ENCODE measurements around the gene RMND5A. TPM values are rescaled to one million over a fixed set of nuclear protein-coding genes. Genes with fewer than 3 reads are reported as not detected.
"Not testable (repeated sequence)": the region's sequence is repeated elsewhere in the genome, so short reads cannot be mapped to it uniquely, and the experiment has no call there.

RMND5A gene, protein sequence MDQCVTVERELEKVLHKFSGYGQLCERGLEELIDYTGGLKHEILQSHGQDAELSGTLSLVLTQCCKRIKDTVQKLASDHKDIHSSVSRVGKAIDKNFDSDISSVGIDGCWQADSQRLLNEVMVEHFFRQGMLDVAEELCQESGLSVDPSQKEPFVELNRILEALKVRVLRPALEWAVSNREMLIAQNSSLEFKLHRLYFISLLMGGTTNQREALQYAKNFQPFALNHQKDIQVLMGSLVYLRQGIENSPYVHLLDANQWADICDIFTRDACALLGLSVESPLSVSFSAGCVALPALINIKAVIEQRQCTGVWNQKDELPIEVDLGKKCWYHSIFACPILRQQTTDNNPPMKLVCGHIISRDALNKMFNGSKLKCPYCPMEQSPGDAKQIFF
- 43.7 and 45.0 TPM in 2 replicates for total RNA-seq (ENCODE audit: low replicate concordance)
- long read RNA-seq, full-length matches to known transcripts: 2 of 22 reads
- long read RNA-seq, partial matches to known transcripts: 2 of 22 reads
- long read RNA-seq, other reads (novel, unspliced or antisense): 18 of 22 reads

DNA sequence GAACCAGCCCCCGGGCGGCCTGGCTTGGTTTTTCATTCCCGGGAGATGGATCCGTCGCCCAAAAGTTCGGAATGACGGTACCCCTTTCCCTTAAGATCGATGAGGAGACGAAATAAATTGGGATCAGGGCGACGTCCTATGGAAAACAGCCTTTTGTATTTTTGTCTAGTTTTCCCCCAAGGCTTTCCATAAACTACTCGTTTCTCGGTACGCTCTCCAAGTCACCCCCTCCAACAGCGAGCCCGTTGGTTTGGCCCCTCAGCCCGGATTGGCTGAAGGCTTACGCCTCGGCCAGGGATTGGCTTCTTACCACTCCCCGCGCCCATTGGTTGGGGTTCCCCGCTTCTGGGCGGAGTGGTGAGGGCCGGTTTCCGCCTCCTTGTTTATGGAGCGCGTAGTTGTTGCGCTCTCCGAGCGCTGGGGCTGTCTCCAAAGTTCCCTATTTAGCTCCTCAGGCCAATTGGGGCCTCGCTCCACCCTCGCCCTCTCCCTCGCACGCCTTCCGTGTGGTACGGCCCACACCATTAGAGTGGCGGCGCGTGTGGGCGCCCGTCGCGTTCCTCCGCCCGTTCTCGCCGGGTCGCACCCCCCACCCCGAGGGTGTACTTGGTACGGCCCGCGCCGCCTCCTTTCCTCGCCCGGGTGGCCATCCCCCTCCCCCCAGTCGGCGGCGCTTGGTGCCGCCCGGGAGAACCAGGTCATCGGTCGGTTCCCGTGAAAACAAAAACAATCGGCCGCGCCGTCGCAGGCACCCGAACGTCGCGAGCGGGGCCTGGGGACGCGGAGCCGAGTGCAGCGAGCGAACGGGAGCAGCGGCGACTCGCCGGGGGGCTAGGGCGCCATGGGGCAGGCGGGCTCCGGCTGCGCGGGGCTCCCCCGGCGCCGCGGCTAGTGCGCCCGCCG lies at the start of gene RMND5A:
Gene RMND5A (plus strand): TSS at position 655 of the 903 bp plus-strand sequence. CDS start 377 bp downstream, outside the sequence.
- peak; percentile 94 for DNase-seq (ENCODE audit: extremely low spot score, unreplicated experiment)
- Mint-ChIP-seq H3K4me3 (peak within 1 kb of the TSS; percentile 89), H3K27ac (peak within 1 kb of the TSS; percentile 74)
- H3K9me3 Mint-ChIP-seq; H3K36me3 Mint-ChIP-seq; H3K27me3 Mint-ChIP-seq; H3K4me1 Mint-ChIP-seq (ENCODE audit: unreplicated experiment): not testable (repeated sequence)

DNA sequence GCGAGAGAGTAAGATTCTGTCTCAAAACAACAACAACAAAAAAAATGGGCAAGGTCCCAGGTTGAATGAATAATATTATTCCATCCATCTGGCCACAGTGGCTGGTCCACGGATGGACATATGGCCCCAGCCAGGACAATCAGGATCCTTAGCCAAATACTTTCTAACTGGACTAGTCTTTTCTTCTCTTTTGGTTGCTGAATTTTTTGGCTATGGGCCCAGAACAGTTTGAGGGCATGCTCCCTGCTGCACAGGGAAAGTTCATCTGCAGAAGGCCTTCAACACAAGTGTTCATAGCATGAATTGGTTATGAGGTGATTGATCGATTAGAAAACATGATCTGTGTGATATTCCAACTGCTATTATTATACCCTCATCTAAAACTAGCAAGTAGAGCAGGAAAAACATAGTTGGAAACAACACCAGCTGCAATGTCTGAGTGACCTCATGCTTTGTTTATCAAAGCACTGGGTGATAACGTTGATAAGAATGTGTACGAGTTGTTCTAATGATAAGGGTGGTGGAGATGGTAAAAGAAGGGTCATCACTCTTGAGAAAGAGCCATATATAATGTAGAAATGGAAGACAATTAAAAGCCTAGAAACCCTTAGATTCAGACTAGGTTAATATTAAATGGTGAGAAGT lies 48.6 kb upstream of the RMND5A start:
- Mint-ChIP-seq H3K27me3 (peaks cover under 1% of the 10 kb centered on the region), H3K9me3 (peaks cover 2% of the 10 kb centered on the region), H3K4me3 (no peak overlapping the region), H3K4me1 (ENCODE audit: unreplicated experiment) (no peaks in the 10 kb centered on the region), H3K27ac (peak overlapping the region; percentile 28), H3K36me3 (no peaks in the 10 kb centered on the region)
- no peak for DNase-seq (ENCODE audit: extremely low spot score, unreplicated experiment)
- TF ChIP-seq, protein P1, sequence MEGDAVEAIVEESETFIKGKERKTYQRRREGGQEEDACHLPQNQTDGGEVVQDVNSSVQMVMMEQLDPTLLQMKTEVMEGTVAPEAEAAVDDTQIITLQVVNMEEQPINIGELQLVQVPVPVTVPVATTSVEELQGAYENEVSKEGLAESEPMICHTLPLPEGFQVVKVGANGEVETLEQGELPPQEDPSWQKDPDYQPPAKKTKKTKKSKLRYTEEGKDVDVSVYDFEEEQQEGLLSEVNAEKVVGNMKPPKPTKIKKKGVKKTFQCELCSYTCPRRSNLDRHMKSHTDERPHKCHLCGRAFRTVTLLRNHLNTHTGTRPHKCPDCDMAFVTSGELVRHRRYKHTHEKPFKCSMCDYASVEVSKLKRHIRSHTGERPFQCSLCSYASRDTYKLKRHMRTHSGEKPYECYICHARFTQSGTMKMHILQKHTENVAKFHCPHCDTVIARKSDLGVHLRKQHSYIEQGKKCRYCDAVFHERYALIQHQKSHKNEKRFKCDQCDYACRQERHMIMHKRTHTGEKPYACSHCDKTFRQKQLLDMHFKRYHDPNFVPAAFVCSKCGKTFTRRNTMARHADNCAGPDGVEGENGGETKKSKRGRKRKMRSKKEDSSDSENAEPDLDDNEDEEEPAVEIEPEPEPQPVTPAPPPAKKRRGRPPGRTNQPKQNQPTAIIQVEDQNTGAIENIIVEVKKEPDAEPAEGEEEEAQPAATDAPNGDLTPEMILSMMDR (conservative IDR thresholded peaks at IDR 0.05): no peak

DNA sequence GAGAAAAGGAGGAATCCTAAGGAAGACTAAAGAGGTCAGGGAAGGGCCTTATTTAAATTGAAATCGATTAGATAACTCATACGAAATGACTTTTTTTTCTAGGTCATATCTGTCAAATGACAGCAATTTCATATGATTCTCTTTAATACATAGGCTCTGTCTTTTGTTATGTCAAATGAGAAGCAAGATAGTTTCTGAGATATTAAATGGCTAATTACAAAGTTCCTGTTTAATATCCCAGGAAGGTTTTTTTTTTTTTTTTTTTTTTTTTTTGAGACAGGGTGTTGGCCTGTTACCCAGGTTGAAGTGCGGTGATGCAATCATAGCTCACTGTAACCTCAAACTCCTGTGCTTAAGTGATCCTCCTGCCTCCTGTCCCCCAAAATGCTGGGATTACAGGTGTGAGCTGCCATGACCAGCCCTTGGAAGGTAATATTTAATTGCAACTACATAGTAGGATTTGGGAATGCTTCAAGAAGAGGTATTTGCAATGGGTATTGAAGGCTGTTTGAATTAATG lies 48.0 kb upstream of the RMND5A start:
- TF ChIP-seq, protein P1 (conservative IDR thresholded peaks at IDR 0.05): no peak

DNA sequence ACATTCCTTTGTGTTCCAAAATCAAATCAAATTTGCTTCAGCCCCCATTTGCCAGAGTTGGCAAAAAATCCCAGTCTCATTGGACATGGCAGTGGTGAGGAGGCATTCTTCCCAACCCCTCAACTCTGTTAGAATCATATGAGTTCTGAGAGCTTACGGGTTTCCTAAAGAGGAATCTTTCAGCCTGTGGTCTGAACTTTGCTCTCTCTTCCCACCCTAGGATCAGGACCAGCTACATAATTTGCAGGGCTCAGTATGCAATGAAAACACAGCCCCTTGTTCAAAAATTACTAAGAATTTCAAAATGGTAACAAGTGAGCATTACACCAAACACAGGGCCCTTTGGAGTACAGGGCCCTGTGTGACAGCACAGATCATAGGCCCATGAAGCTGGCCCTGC lies 47.1 kb upstream of the RMND5A start:
- Mint-ChIP-seq H3K4me1 (ENCODE audit: unreplicated experiment) (no peaks in the 10 kb centered on the region), H3K4me3 (no peak overlapping the region), H3K27me3 (no peaks in the 10 kb centered on the region), H3K27ac (no peak overlapping the region), H3K36me3 (no peaks in the 10 kb centered on the region), H3K9me3 (no peaks in the 10 kb centered on the region)
- no peak for DNase-seq (ENCODE audit: extremely low spot score, unreplicated experiment)
- TF ChIP-seq, protein P1 (conservative IDR thresholded peaks at IDR 0.05): no peak

More for the DNA sequence above, 48.0 kb upstream of the RMND5A start:
- H3K4me1 Mint-ChIP-seq (ENCODE audit: unreplicated experiment): no peaks in the 10 kb centered on the region
- no peak overlapping the region for H3K4me3 Mint-ChIP-seq
- H3K36me3 Mint-ChIP-seq: no peaks in the 10 kb centered on the region
- no peaks in the 10 kb centered on the region for H3K9me3 Mint-ChIP-seq
- DNase-seq (ENCODE audit: extremely low spot score, unreplicated experiment): no peak
- no peak overlapping the region for H3K27ac Mint-ChIP-seq
- no peaks in the 10 kb centered on the region for H3K27me3 Mint-ChIP-seq

DNA sequence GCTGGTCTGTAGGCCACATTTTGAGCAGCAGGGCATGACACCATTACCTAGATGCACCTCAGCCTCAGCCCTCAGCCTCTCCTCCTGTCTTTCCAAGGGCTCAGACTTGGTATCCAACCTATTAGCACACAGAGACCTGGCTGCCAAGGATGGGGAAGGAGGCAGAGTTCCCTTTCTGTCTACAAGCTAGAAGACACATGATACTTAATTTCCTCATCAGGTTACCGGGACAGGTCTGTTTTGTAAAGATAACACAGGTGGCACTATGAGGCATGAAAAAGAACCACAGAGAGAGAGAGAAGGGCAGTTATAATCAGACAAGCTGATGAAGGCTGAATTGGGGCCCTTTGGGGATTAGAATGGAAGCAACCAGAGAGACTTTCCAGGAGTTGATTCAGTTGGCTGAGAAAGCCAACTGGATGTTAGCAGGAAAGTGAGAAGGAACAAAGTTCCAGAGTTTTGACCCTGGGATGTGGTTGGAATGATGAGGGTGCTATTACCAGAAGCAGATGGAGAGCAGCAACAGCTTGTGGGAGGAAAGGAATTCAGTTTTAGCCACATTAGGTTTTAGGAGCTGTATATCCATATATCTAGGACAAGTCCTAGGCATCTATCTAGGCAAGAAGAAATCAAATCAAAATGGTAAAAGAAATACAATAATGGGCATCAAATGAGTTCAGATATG lies 46.0 kb upstream of the RMND5A start:
- no peaks in the 10 kb centered on the region for H3K9me3 Mint-ChIP-seq

More for the DNA sequence above, 46.0 kb upstream of the RMND5A start:
- no peak for DNase-seq (ENCODE audit: extremely low spot score, unreplicated experiment)
- no peaks in the 10 kb centered on the region for H3K36me3 Mint-ChIP-seq
- peaks cover 3% of the 10 kb centered on the region for H3K27me3 Mint-ChIP-seq
- no peaks in the 10 kb centered on the region for H3K4me1 Mint-ChIP-seq (ENCODE audit: unreplicated experiment)
- H3K27ac Mint-ChIP-seq: no peak overlapping the region
- H3K4me3 Mint-ChIP-seq: no peak overlapping the region
- TF ChIP-seq, protein P1 (conservative IDR thresholded peaks at IDR 0.05): no peak
